KBM-7 (cell line): ENCODE data around the gene TAF11L14.
"Not testable (repeated sequence)": the region's sequence is repeated elsewhere in the genome, so short reads cannot be mapped to it uniquely, and the experiment has no call there.

Source experiments
- DNase-seq: peaks from one replicate; pipeline ENCODE4 v3.0.0-alpha.2; 2015
- in situ Hi-C: fragments of 300-500 bp; cut with MboI; formaldehyde crosslinking; loops from 2 replicates; pipeline ENCODE4 v1.14.3; 2020; ENCODE audit warnings: low sequenced_read_pairs, low pct_unique_long_range_greater_than_20kb, mixed read lengths

The TAF11L14 gene

GRCh38 chr5:17634160-17634559, at the start of gene TAF11L14:
TSS of gene TAF11L14 (plus strand) at chr5:17634460.
- no peak for DNase-seq
- in situ Hi-C loops: no loop called here

DNA sequence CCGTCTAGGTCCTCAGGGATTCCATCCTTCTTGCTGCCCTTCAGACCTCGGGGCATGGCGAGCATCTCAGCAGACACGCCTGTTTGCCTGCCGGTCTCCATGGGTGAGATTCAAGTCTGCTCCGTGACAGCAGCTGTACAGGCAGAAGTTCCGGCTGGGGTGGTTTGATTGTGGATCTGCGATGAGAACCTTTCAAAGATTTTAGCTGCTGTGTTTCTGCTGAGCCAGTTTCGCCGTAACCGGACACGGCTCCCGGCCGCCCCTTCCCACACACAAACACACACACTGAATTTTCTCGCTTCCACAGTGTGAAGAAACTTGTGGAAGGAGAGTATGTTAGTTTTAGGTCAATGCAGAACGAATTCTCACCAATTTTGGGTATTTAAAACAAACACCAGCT, 48.6 kb upstream of the TAF11L14 start, which contains the start of gene TAF11L7:
Gene TAF11L7, minus strand, starts transcription at position 101 of the 400 bp plus-strand sequence.
- DNase-seq, in situ Hi-C loops: not testable (repeated sequence)

- DNase-seq, in situ Hi-C loops: not testable (repeated sequence)
Observed at GRCh38 chr5:17590860-17591259, 43.4 kb upstream of the TAF11L14 start, which contains the start of gene TAF11L8. TSS of gene TAF11L8 (minus strand) at chr5:17590960.

- DNase-seq, in situ Hi-C loops: not testable (repeated sequence)
Observed at GRCh38 chr5:17594255-17594654, 40.0 kb upstream of the TAF11L14 start, which contains the start of gene TAF11L9. TSS of gene TAF11L9 (minus strand) at chr5:17594394.

- DNase-seq, in situ Hi-C loops: not testable (repeated sequence)
Observed at GRCh38 chr5:17597728-17598127, 36.5 kb upstream of the TAF11L14 start, which contains the start of gene TAF11L10. TSS of gene TAF11L10 (minus strand) at chr5:17597828.

DNA sequence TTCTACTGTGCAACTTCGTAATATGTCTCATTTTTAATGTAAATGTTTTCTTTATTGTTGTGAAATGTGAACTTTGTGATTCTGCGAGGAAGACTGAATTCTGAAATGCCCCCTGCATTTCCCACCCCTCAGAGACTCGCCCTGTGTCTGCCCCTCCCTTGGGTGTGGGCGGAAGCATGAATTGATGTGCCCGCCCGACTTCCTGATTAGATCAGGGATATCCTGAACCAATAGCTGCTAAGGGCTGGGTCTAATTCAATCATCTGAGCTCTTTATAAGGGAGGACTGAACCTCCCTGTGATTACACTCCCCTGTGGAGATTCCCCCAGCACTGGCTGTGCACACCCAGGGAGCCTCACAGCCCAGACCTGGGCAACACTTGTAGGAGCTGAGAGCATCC, 30.4 kb upstream of the TAF11L14 start, which contains the start of gene TAF11L11:
Gene TAF11L11, plus strand, starts transcription at position 304 of the 400 bp plus-strand sequence.
- in situ Hi-C loops, DNase-seq: not testable (repeated sequence)

- no peak for DNase-seq
- in situ Hi-C loops: no loop called here
Observed at GRCh38 chr5:17604951-17605350, 29.3 kb upstream of the TAF11L14 start.

- DNase-seq, in situ Hi-C loops: not testable (repeated sequence)
Observed at GRCh38 chr5:17607461-17607860, 26.8 kb upstream of the TAF11L14 start.

- DNase-seq, in situ Hi-C loops: not testable (repeated sequence)
Observed at GRCh38 chr5:17610092-17610491, 24.2 kb upstream of the TAF11L14 start, which contains the start of gene TAF11L12. TSS of gene TAF11L12 (plus strand) at chr5:17610392.

DNA sequence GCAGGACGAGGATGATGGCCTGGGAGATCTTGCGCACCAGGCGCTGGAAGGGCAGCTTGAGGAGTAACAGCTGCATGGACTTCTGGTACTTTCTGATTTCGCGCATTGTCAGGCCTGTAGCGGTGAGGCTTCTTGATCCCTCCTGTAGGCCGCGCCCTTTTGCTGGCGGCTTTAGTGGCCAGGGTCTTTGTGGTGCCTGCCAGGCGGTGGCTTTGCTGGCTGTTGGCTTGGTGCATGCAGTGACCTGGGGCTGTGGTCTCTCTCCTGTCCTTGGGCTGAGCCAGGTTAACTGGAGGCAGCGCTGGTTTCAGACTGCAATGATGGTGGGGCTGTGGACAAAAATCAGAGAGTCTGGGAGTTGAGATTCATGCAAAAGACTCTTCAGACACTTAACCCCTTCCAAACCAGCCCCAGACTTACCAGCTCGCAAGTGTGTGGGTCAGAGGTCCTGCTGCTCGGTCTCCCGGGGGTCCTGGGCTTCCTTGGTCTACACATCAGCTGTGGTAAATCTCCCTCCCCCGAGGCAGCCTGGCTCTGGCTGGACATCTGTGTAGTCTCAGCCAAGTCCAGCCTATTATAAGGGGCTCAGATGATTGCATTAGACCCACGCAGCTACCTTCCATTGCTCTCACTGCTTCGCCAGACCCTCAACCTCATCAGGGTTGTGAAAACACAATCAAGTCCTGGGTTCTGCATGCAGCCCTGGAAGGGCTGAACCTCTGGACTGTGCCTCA, 19.2 kb upstream of the TAF11L14 start:
- in situ Hi-C loops: no loop called here
- no peak for DNase-seq

DNA sequence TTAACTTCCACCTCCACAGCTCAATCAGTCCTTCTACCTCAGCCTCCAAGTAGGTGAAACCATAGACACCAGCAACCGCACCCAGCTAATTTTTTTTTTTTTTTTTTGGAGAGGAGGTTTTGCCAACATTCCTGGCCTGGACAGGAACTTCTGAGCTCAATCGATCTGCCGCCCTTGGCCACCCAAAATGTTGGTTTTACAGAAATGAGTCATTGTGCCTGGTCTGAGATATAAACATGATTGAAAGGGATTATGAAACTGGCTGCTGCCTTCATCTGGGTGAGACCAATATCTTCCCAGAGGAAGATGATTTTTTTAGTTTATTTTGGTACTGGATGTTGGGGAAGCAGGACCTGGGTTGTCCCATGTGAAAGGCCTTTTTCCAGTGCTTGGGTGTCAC, 14.9 kb upstream of the TAF11L14 start:
- DNase-seq: no peak
- in situ Hi-C loops: no loop called here

DNA sequence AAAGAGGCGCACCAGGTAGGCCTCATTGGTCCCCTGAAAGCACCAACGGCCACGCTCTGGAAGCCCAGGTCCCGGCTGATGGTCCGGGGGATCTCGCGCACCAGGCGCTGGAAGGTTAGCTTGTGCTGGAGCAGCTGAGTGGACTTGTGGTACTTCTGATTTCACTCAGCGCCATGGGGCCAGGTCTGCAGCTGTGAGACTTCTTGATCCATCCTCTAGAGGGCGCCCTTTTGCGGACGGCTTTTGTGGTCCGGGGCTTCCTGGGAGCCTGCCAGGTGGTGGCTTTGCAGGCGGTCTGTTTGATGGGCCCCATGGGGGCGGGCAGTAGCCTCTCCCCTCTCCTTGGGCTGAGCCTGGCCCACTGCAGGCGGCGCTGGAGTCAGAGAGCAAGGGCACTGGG, 13.6 kb upstream of the TAF11L14 start:
- in situ Hi-C loops: no loop called here
- DNase-seq: no peak

GRCh38 chr5:17625686-17626085, 8.6 kb upstream of the TAF11L14 start:
- DNase-seq: no peak
- in situ Hi-C loops: no loop called here

- DNase-seq, in situ Hi-C loops: not testable (repeated sequence)
Observed at GRCh38 chr5:17631788-17632187, 2.5 kb upstream of the TAF11L14 start, which contains the start of gene TAF11L13. TSS of gene TAF11L13 (plus strand) at chr5:17632088.

GRCh38 chr5:17649232-17649631, 15.0 kb downstream of the TAF11L14 start:
- in situ Hi-C loops: not testable (repeated sequence)

DNA sequence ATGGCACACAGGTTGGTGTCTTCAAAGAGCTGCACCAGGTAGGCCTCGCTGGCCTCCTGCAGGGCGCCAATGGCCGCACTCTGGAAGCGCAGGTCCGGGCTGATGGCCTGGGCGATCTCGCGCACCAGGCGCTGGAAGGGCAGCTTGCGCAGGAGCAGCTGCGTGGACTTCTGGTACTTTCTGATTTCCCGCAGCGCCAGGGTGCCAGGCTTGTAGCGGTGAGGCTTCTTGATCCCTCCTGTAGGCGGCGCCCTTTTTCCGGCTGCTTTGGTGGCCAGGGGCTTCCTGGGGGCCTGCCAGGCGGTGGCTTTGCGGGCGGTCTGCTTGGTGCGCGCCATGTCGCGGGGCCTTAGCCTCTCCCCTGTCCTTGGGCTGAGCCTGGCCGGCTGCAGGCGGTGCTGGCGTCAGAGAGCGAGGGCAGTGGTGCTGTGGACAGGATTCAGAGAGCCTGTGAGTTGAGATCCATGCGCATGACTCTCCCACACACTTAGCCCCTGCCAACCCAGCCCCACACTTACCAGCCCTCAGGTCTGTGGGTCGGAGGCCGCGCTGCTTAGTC, 21.0 kb downstream of the TAF11L14 start:
- in situ Hi-C loops, DNase-seq: not testable (repeated sequence)

More at GRCh38 chr5:17649232-17649631, 15.0 kb downstream of the TAF11L14 start:
- not testable (repeated sequence) for DNase-seq

DNA sequence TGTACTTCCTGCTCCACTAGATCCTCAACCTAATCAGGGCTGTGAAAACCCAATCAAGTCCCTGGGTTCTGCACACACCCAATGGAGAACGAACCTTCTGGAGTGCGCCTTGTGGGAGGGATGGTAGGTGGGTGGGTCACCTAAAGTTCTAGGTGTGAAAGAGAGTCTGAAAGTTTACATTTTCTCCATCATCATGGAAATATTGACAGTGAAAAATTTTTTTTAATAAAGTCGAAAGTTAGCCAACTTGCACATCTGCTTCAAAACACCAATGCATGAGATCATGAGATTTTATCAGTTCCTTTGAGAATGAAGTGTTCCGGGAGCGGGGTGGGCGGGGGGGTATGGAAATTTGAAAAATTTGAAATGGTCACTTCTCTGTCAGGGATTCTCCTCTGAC, 21.7 kb downstream of the TAF11L14 start:
- no peak for DNase-seq
- in situ Hi-C loops: no loop called here

DNA sequence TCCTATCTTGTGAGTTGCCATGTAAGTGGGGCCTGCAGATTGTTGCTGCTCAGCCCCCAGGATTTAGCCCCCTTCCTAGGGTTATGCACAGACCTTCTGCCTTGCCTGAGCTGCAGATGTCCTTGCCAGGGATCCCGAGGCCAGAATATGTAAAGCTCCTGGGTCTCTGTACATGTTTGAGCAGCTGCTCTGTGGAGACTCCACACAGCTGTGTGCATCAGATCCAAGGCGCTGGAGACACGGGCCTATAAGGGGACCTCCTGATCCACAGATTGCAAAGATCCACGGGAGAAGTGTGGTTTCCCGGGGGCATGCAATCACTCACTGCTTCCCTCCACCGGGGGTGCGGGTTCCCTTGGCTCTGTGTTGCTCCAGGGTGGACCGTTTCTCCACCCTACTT, 28.9 kb downstream of the TAF11L14 start:
- in situ Hi-C loops: no loop called here
- DNase-seq: no peak

DNA sequence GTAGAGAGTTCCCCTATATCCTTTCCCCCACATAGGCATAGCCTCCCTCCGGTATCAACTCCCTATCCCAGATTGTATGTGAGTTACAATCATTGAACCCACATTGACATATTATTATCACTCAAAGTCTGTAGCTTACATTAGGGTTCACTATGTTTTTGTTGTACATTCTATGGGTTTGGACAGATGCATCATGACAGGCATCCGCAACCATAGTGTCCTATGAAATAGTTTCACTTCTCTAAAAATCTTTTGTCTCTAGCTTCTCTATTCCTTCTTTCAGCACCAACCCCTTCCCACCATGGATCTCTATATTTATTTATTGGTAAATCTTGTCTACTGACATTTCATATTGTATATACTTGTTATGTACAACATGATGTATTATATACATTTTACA, 31.6 kb downstream of the TAF11L14 start:
- in situ Hi-C loops: no loop called here
- DNase-seq: no peak

DNA sequence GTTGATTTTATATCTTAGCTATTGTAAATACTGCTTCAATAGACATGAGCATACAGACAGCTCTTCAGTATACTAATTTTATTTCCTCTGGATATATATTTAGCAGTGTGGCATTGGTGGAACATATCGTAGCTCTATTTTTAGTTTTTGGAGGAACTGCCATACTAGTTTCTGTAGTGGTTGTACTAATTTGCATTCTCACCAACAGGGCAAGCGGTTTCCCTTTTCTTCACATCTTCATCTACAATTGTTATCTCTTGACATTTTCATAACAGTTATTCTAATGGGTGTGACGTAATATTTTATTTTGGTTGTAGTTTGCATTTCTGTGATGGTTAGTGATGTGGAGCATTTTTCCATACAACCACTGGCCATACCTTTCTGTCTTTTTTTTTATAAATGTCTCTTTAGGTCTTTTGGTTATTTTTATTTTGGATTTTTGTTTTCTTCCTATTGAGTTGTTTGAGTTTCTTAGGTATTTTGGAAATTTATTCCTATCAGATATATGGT, 32.5 kb downstream of the TAF11L14 start:
- in situ Hi-C loops: no loop called here

More for the DNA sequence above, 32.5 kb downstream of the TAF11L14 start:
- DNase-seq: no peak
